ENCODE measurements around the gene HMCN2. TPM values are rescaled to one million over a fixed set of nuclear protein-coding genes. Genes with fewer than 3 reads are reported as not detected.

HMCN2 gene
- total and polyA plus RNA-seq, 2 donors (not counting 1 experiment from before 2014, with no cell fraction given) = 0.01 TPM; not detected in 1

GRCh38 chr9:130405657-130406257 is 140.2 kb downstream of the HMCN2 start:
- Histone ChIP-seq H3K9me3 (ENCODE audit: control extremely low read depth in 1 of 3, control insufficient read depth in 2 of 3, insufficient read depth in 1 of 3, low read length in 2 of 3) (peaks cover 0 to 4% (median 0%) of the 10 kb centered on the region in 3 donors), H3K4me3 (ENCODE audit: control extremely low read depth in 1 of 5, extremely low read depth in 1 of 5, insufficient read depth in 1 of 5, low read depth in 2 of 5, low read length in 4 of 5) (no peak overlapping the region), H4K20me1 (ENCODE audit: control insufficient read depth, insufficient read depth, low read length, poor library complexity, severe bottlenecking) (no peaks in the 10 kb centered on the region), H3K4me1 (ENCODE audit: control insufficient read depth in 2 of 2, insufficient read depth in 2 of 2, low read length in 2 of 2) (no peaks in the 10 kb centered on the region), H3K27me3 (replicated peaks in 1 of 4; ENCODE audit: control extremely low read depth in 1 of 4, control insufficient read depth in 3 of 4, insufficient read depth in 4 of 4, low read length in 3 of 4) (no peaks in the 10 kb centered on the region), H3K36me3 (replicated peaks in 1 of 2; ENCODE audit: control extremely low read depth in 1 of 2, control insufficient read depth in 1 of 2, extremely low read depth in 1 of 2, insufficient read depth in 2 of 2, low read length in 1 of 2) (no peaks in the 10 kb centered on the region), H2AFZ (ENCODE audit: insufficient read depth, low read depth, low read length, poor library complexity, severe bottlenecking) (no peak overlapping the region), H3K9ac (ENCODE audit: low read length) (no peak overlapping the region), H3K79me2 (ENCODE audit: control insufficient read depth, insufficient read depth, low read length) (no peaks in the 10 kb centered on the region), H3K27ac (ENCODE audit: low read length in 2 of 2) (no peak overlapping the region), H3K4me2 (replicated peaks; ENCODE audit: low read depth, low read length, poor library complexity, severe bottlenecking) (no peak overlapping the region)
- Mint-ChIP-seq H3K9me3 (ENCODE audit: insufficient read depth) (no peaks in the 10 kb centered on the region), H3K27ac (no peak overlapping the region), H3K27me3 (peaks cover 3% of the 10 kb centered on the region), H3K4me3 (no peak overlapping the region), H3K4me1 (no peaks in the 10 kb centered on the region)
- DNase-seq (no peak), ATAC-seq (ENCODE audit: low read depth) (no peak)
- ChIA-PET CTCF (no interaction called here), POLR2A (no interaction called here)
- intact Hi-C loops (cut with micrococcal nuclease) = no loop called here
- 96% methylated on average over 22 of the region's 22 CpGs for WGBS (ENCODE audit: insufficient coverage)
- no peak for TF ChIP-seq EZH2 (IDR thresholded peaks at IDR 0.05; ENCODE audit: borderline replicate concordance, insufficient read depth, low read depth, low read length, poor library complexity, severe bottlenecking)
- TF ChIP-seq, protein P1, sequence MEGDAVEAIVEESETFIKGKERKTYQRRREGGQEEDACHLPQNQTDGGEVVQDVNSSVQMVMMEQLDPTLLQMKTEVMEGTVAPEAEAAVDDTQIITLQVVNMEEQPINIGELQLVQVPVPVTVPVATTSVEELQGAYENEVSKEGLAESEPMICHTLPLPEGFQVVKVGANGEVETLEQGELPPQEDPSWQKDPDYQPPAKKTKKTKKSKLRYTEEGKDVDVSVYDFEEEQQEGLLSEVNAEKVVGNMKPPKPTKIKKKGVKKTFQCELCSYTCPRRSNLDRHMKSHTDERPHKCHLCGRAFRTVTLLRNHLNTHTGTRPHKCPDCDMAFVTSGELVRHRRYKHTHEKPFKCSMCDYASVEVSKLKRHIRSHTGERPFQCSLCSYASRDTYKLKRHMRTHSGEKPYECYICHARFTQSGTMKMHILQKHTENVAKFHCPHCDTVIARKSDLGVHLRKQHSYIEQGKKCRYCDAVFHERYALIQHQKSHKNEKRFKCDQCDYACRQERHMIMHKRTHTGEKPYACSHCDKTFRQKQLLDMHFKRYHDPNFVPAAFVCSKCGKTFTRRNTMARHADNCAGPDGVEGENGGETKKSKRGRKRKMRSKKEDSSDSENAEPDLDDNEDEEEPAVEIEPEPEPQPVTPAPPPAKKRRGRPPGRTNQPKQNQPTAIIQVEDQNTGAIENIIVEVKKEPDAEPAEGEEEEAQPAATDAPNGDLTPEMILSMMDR (IDR thresholded peaks at IDR 0.05) = no peak

DNA sequence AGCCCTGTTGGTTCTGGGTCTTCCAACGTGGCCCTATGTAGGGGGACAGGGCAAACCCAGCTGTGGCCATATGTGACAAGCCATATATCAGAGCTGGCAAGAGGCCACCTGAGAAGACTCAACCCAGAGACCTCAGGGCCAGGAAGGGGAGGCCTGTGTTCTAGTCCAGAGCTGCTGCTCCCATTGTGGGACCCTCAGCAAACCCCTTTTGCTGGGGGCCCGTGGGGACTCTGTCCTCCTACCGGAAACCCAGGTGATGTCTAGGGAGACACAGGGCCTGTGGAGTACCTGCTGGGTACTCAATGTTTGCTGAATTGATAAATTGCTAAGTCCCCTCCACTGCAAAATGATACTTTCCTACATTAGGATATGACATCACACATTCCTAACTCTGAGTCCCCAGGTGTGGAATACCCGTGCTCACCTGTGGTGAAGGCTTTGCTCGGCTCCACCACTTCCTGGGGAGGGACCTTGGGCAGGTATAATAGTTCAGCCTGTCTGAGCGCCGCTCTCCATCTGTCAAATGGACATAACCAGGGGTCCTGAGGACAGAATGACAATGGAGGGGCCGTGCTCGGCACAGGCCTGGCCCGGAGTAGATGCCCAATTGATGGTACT is 140.8 kb downstream of the HMCN2 start:
- H3K9me3 Mint-ChIP-seq (ENCODE audit: insufficient read depth) = no peaks in the 10 kb centered on the region
- Histone ChIP-seq H3K9ac (ENCODE audit: low read length) (no peak overlapping the region), H3K9me3 (ENCODE audit: control extremely low read depth in 1 of 3, control insufficient read depth in 2 of 3, insufficient read depth in 1 of 3, low read length in 2 of 3) (peaks cover 0 to 4% (median 0%) of the 10 kb centered on the region in 3 donors), H3K4me1 (ENCODE audit: control insufficient read depth in 2 of 2, insufficient read depth in 2 of 2, low read length in 2 of 2) (no peaks in the 10 kb centered on the region), H3K4me3 (ENCODE audit: control extremely low read depth in 1 of 5, extremely low read depth in 1 of 5, insufficient read depth in 1 of 5, low read depth in 2 of 5, low read length in 4 of 5) (no peak overlapping the region), H3K4me2 (replicated peaks; ENCODE audit: low read depth, low read length, poor library complexity, severe bottlenecking) (no peak overlapping the region), H3K27me3 (replicated peaks in 1 of 4; ENCODE audit: control extremely low read depth in 1 of 4, control insufficient read depth in 3 of 4, insufficient read depth in 4 of 4, low read length in 3 of 4) (no peaks in the 10 kb centered on the region), H3K79me2 (ENCODE audit: control insufficient read depth, insufficient read depth, low read length) (no peaks in the 10 kb centered on the region), H3K27ac (ENCODE audit: low read length in 2 of 2) (no peak overlapping the region), H2AFZ (ENCODE audit: insufficient read depth, low read depth, low read length, poor library complexity, severe bottlenecking) (no peak overlapping the region), H4K20me1 (ENCODE audit: control insufficient read depth, insufficient read depth, low read length, poor library complexity, severe bottlenecking) (no peaks in the 10 kb centered on the region), H3K36me3 (replicated peaks in 1 of 2; ENCODE audit: control extremely low read depth in 1 of 2, control insufficient read depth in 1 of 2, extremely low read depth in 1 of 2, insufficient read depth in 2 of 2, low read length in 1 of 2) (no peaks in the 10 kb centered on the region)
- TF ChIP-seq EZH2 (IDR thresholded peaks at IDR 0.05; ENCODE audit: borderline replicate concordance, insufficient read depth, low read depth, low read length, poor library complexity, severe bottlenecking) = no peak
- TF ChIP-seq, protein P1 (IDR thresholded peaks at IDR 0.05) = no peak
- ChIA-PET CTCF (no interaction called here), POLR2A (no interaction called here)
- H3K27me3 Mint-ChIP-seq = peaks cover 3% of the 10 kb centered on the region
- 88% methylated on average over 8 of the region's 10 CpGs for WGBS (ENCODE audit: insufficient coverage)
- DNase-seq (no peak), ATAC-seq (ENCODE audit: low read depth) (no peak)
- no peak overlapping the region for H3K4me3 Mint-ChIP-seq
- H3K4me1 Mint-ChIP-seq = no peaks in the 10 kb centered on the region
- no peak overlapping the region for H3K27ac Mint-ChIP-seq
- intact Hi-C loops (cut with micrococcal nuclease) = no loop called here
